Skeletal muscle cell (primary cell): ENCODE results near the gene SIM1.
"Not testable (repeated sequence)": the region's sequence is repeated elsewhere in the genome, so short reads cannot be mapped to it uniquely, and the experiment has no call there.

Source experiments
- DNase-seq: peaks from one replicate; pipeline ENCODE4 v3.0.0-alpha.2; 2010; ENCODE audit warnings: low read depth
- H3K4me3 ChIP-seq: 2 replicates; pipeline ENCODE4 v1.5.1; 2011; ENCODE audit warnings: low read depth, mild to moderate bottlenecking, control low read depth, low read length, moderate library complexity

The SIM1 gene

DNA sequence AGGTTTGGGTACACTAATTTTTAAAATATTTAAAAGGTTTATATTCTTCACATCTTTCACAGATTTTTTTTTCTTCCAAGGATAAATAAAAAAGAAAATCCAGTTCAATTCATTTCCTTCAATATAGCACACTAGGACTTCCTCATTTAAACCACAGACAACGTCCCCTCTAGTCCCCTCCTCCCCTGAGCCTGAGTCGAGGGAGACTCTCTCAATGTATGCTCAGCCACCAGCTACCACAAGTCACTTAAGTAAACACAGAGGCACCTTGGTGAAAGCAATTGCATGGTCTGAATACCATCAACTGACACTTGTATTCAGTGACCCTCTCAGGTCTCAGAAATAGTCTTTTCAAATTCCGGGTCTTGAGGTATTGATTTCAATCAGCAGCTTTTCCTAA, 88.6 kb downstream of the SIM1 start:
- no peak for DNase-seq
- H3K4me3 ChIP-seq = no peak overlapping the region

DNA sequence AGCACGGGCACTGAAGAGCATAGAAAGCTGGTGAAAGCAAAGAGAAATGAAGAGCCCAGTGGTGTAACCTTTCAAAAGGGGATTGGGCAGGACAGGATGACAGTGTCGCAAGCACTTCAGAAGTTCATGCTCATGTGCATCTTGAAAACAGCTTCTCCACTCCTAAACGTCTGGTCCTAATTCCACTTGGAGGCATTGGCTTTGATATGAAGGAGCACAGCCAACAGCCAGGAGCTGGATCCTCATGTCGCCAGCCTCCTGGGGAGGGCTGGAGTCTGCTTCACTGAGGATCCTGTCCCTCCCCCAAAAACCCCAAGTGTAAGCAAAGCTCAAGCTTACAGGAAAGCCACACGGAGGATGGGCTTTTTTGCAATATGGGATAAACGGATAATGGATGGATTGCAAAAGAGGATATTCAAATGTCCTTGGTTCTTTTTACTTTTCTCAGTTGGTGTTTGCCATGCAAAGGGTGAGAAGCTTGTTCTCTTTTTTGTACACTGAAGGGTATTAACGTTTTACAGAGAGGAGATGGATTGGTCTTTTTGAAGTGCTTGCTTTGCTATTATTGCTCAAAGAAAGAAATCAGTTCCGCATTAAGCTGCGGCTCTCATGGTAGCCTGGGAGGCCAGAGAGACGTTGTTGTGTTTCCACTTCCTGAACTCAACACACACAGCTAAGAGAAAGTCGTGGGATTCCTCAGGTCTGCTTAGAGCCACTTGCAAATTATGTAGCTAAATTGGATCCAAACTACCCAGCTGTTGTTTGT, 92.2 kb downstream of the SIM1 start:
- DNase-seq = no peak
- no peak overlapping the region for H3K4me3 ChIP-seq

DNA sequence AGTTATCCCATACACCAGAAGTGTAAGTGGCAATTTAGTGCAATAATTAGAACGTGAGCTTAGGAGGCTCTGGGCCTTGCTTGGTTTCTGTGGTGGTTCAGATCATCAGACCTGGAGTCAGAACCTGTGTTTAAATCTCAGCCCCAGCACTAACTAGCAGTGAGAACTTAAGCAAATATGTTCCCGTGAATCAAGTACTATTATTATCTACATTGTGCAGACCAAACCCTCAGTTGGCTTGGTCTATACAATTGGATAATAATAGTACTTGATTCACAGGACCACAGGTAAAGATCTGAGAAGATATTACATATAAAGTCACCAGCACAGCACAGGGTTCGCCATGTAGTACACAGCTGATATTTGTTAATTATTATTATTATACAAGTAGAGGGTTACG, 93.1 kb downstream of the SIM1 start:
- no peak overlapping the region for H3K4me3 ChIP-seq
- no peak for DNase-seq

DNA sequence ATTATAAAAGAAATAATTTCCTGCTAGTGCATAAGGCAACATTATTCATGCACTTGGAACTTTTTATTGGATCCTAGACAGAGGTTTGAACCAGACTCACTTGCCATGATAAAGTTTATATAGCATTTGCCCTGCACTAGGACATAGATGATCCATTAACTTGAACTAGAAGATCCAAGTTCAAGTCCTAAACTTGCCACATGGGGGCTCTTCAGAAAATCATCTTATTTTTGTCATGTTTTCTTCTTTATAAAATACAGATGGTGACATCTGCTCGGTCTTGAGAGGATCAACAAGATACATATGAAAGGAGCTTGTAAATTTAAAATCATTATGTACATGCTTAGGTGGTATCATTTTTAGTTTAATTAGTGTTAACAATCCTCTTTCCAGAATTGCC, 94.5 kb downstream of the SIM1 start:
- DNase-seq = no peak
- H3K4me3 ChIP-seq = no peak overlapping the region

DNA sequence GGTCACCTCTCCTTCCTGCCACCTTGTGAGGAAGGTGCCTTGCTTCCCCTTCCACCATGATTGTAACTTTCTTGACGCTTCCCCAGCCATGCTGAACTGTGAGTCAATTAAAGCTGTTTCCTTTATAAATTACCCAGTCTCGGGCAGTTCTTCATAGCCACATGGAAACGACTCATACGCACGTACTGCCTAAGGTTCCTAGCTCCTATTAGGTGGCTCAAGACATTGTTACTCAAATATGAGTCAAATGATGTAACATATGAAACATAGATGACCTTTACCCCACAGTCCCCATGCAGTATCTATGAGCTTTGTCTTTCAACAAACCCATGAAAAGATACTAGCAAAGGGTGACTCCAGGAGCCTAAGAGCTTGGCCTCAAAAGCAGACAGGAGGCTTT, 98.3 kb downstream of the SIM1 start:
- H3K4me3 ChIP-seq = no peak overlapping the region
- peak; percentile 60 for DNase-seq

DNA sequence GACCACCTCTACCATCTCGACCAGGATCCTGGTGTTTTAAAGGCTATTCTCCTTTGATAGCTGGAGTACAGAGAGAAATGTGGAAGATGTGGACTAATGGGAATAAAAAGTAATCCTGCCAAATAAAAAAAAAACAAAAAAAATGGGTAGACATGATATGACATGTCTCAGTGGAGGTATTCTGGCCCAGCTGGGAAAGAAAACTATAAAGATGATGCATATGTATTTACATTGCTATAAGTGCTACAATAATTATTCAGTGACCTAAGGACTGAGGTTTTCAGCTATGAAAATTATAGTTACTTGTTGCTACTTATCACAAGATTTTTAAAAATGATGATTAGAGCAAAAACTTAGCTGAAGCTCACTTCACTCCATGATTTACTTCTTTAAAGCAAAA, 101.1 kb downstream of the SIM1 start:
- no peak overlapping the region for H3K4me3 ChIP-seq
- DNase-seq = no peak

DNA sequence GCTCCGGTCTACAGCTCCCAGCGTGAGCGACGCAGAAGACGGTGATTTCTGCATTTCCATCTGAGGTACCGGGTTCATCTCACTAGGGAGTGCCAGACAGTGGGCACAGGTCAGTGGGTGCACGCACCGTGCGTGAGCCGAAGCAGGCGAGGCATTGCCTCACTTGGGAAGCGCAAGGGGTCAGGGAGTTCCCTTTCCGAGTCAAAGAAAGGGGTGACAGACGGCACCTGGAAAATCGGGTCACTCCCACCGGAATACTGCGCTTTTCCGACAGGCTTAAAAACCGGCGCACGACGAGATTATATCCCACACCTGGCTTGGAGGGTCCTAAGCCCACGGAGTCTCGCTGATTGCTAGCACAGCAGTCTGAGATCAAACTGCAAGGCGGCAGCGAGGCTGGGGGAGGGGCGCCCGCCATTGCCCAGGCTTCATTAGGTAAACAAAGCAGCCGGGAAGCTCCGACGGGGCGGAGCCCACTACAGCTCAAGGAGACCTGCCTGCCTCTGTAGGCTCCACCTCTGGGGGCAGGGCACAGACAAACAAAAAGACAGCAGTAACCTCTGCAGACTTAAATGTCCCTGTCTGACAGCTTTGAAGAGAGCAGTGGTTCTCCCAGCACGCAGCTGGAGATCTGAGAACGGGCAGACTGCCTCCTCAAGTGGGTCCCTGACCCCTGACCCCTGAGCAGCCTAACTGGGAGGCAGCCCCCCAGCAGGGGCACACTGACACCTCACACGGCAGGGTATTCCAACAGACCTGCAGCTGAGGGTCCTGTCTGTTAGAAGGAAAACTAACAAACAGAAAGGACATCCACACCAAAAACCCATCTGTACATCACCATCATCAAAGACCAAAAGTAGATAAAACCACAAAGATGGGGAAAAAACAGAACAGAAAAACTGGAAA, 109.7 kb downstream of the SIM1 start:
- not testable (repeated sequence) for DNase-seq, H3K4me3 ChIP-seq

DNA sequence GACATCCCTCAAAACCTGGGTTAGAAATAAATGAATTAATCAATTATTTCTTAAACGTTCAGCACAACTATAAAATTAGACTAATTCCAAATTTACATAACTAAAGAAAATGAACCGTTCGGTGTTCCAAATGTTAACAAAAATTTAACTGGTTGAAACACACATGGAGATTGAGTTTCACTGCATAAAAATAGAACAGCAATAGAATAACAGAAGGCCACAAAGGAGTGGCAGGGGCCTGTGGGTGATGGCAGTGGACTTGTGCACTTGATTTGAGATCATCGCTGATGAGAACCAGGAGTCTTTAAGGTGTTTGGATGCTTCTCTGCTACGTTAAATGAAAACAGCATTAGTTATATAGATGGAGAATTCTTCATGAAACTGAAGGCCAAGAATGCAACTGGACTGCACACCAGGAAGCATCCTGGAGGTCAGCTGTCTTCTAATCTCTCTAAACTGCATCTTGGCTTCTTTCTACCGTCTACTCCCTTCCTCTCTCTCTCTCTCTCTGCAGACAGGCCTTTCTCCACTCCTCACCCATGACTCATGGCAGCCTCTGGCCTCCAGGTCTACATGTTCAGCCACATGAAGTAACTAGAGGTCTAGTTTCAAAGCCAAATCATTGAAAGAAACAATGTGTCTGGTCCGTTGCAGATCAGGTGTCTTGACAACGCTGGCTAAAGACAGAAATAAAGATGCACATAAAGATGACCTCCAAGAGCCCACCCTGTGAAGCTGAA, 111.3 kb downstream of the SIM1 start:
- no peak for DNase-seq
- H3K4me3 ChIP-seq = no peak overlapping the region

DNA sequence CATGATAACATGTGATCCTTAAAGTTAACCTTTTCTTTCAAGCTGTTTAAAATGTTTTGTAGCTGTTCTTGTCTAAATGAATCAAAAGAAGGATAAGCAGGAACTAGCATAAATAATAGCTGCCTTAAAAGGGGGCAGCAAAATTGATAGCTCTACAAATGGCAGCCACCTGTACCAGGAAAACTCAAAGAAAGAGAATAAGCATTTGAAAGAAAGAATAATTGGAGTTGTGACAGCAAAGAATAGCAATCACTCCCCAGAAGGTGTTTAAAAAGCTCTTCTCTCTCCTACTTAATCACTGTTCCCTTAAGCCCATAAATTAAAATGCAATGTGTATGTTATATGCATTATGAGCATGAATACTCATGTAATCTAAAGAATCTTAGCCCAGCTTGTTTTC, 114.6 kb downstream of the SIM1 start:
- no peak overlapping the region for H3K4me3 ChIP-seq
- DNase-seq = no peak

DNA sequence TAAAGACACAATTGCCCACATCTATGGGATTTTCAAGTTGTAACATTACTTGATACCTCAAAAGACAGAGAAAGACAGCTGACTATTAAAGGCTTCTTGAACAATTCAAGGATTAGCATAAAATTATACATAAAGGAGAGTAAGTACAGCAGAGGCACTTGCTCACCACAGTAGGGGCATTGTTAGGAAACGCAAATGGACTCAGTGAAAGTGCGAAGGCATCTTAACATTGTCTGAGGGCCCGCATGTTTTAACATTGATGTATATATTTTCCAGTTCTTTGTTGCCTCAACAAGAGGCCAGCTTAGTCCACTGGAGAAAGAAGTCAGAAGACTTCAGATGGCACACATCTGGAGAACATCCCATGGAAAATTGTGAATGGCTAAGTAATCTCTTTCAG, 115.4 kb downstream of the SIM1 start:
- no peak overlapping the region for H3K4me3 ChIP-seq

DNA sequence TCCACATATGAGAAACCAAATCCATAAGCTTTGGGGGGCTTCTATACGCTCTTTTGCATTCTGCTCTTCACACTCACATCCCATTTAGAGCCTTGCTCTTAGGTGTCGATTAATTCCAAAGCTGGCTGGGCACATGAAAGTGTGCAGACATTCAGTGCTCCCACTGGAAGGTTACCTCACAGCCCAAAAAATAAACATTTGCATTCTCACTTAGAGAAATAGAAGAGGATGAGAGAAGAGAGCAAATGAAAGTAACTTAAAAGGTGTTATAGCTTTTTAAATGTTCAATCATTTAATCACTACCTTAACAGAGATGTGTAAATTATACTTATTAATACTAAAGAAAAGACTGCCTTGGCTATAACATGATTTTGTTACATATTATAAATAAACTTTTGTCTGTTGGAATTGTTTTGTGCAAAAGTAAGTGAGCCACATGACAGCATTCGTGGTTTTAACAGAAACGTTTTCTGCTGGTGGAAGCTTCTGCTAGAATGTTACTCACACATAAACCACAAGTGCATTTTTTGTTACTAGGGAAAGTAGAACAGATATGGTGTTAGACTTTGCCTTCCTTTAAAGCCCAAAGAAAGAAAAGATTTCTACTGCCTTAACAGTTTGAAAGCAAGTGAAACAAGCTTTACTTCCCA, 116.7 kb downstream of the SIM1 start:
- no peak overlapping the region for H3K4me3 ChIP-seq
- peak; percentile 51 for DNase-seq

More for the DNA sequence above, 115.4 kb downstream of the SIM1 start:
- no peak for DNase-seq

DNA sequence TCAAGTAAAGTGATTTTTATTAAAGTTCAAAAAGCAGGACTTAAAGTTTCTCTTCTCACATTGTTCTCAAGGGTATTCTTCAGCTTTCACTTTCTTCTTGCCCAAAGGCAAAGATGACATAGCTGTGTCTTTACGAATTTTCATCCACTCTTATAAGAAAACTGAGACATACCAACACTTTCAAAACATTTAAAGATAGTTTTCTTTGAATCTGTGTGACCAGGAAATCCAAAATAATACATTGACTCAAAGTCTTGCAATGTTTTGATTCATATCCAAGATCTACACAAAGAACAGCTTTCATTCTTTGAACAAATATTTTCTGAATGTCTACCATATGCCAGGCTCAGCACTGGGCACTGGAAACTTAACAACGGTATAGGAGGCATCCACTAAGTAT, 117.9 kb downstream of the SIM1 start:
- no peak overlapping the region for H3K4me3 ChIP-seq
- DNase-seq = no peak

DNA sequence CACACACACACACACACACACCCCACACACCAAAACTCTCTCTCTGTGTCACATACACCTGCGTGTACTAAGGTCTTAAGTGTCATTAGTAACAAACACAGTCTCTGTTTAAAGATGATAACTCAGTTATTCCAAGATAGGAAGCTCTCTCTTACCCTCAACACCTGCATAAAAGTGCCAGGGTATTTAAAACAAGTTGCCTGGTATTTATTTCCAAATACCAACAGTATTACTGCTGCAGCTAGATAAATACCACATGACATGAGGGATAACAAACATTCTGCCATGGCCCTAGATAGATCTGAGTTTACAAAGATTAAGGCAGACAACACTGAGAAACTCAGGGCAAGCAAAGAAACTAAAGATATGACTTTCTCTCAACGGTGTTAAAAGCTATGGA, 118.5 kb downstream of the SIM1 start:
- no peak for DNase-seq
- H3K4me3 ChIP-seq = no peak overlapping the region

DNA sequence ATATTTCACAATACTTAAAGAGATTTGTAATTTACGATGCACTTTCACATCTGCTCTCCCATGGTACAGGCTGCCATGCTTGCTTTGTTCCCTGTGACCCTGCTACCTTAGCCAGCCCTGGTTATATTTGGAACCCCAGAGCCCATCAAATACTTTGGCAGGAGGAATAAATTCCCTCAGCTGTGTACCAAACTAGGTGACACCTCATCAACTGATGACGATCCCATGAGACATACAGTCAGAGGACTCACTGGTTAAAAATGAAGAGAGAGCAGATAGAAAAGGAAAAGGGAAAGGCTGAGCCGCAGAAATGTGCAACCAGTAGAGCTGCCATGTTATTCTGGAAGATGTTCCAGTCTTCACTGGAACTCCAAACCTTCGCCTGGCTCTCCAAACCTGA, 120.0 kb downstream of the SIM1 start:
- H3K4me3 ChIP-seq = no peak overlapping the region
- no peak for DNase-seq

DNA sequence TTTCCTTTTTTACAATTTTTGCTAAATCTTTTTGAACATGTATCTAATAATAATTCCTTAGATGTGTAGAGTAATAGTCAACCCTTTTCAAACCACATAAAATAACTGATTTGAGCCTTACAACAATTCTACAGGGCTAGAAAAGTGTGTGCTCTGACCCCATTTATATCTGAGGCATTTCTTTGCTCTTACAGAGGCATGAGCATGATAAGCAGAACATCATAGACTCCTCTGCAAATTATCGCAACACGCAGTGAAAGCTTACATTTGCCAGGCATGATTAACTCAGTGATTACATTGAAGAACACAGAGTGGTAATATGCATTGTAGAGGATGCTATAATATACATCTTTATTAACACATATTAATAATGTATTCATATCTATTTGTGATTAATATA, 120.4 kb downstream of the SIM1 start:
- no peak for DNase-seq

DNA sequence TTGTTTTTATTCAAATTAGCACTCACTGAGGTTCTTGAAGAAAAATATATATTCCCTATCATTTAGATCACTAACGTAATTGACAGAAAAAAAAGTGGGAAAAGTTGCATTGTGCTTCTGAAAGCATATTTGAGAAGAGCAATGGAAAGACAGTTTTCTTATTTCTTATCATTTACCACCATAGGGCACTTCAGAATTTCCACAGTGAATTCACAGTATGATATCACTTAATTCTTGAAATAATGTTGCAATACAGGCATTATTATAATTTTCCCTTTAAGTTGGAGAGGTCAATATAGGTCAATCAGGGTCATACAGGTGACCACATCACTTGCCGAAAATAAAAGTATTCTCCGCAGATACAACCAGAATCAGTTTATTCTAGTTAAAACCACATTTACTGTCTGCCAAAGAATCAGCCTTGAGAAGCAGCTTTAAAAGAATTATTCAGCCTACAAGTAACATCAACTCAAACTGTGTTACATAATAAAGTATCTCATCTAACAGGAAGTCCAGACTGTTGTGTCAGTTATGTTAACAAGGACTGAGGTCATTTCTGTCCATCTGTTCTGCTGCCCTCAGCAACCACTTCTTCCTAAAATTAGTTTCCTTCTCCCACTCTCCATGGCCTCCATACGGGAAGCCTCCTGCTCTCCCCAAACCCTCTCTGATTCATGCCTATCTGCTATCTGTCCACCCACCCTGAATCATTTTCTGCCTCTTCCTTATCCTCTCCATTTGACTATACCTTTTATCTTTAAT, 121.2 kb downstream of the SIM1 start:
- DNase-seq = no peak
- H3K4me3 ChIP-seq = no peak overlapping the region

More for the DNA sequence above, 120.4 kb downstream of the SIM1 start:
- H3K4me3 ChIP-seq = no peak overlapping the region

DNA sequence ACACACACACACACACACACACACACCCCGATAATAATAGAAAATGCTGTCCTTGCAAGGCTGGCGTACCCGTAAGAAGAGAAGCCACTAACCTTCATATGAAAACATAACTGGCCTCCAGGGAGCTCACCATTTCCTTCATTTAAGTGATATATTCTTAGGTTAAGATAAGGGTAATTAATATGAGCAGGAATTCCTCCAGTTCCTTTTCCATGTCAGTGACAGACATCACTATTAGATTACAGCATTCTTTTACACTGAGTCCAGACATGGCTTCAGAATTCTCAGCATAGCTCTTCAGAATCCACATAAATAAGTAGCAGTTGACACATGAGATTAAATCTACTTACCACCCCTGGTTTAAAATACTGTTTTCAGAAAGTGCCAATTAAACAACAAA, 121.9 kb downstream of the SIM1 start:
- H3K4me3 ChIP-seq = no peak overlapping the region
- DNase-seq = no peak

DNA sequence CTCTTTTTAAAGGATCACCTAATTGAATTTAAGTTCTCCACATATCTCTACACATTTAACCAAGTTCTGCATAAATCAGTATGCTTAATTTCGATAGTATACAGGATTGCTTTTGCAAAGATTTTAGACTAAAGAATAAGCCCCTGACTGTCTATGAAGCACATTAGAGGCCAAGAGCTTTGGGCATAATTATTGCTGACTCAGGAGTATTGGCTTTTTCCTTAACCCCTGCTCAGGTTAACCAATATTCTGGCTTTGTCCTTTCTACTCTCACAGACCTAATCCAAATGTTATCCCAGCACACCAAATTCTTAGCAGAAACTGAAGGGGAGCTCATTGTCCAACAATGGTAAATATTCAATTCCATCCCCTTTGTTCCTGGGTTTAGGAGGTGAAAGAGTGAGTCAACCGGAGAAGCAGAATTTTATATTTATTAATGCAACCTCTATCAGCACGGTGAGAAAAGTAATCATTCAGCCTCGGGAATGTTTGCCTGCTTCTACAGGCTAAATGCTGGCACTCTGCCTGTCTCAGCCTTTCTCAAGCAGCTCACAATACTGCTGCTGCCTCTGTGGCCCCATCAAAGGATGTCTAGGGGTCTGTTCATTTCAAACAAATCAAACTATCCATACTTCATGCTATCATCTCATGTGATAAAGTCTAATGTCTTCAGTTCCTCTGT, 125.0 kb downstream of the SIM1 start:
- H3K4me3 ChIP-seq = no peak overlapping the region
- no peak for DNase-seq
